H1 (cell line): ENCODE data around the gene NELL2. TPM values are rescaled to one million over a fixed set of nuclear protein-coding genes. Genes with fewer than 3 reads are reported as not detected.
A peak's percentile ranks its signal among the peaks of the same experiment; 100 is the strongest.

ENCODE experiments used
- CTCF ChIA-PET: fragments of 300-600 bp; sonication (Branson Sonifier 250); formaldehyde crosslinking; loops from one replicate; lab custom pipeline; 2021; ENCODE audit not compliant: partially characterized antibody; lab: Charles Lee
- POLR2A ChIA-PET: fragments of 300-600 bp; sonication (Branson Sonifier 250); formaldehyde crosslinking; loops from one replicate; lab custom pipeline; 2021; ENCODE audit warnings: inconsistent platforms; ENCODE audit not compliant: partially characterized antibody; lab: Charles Lee
- DNase-seq, 2 experiments: peaks; one replicate each; pipeline versions ENCODE4 v3.0.0 to v3.0.0-alpha.2; 2010 to 2022; ENCODE audit warnings: low spot score in 2 of 2, low read depth in 1 of 2, mixed read lengths in 1 of 2
- FAIRE-seq: peaks from 2 replicates; lab custom pipeline; 2011; peaks lifted over from hg19 to GRCh38; lab: Jason Lieb, UNC
- H2AFZ ChIP-seq: 2 replicates; pipeline ENCODE4 v1.8.1; 2012; ENCODE audit warnings: low read length, inconsistent platforms
- H2AK5ac ChIP-seq: 2 replicates; pipeline ENCODE4 v1.6.1; 2013; ENCODE audit warnings: low read depth, low read length
- H2BK120ac ChIP-seq: replicated peaks from 2 replicates; pipeline ENCODE3; 2013; ENCODE audit warnings: low read depth, low read length, inconsistent platforms
- H2BK12ac ChIP-seq: 2 replicates; pipeline ENCODE4 v1.6.1; 2013; ENCODE audit warnings: low read depth, low read length
- H2BK15ac ChIP-seq: 2 replicates; pipeline ENCODE4 v1.6.1; 2013; ENCODE audit warnings: low read length
- H2BK20ac ChIP-seq: 2 replicates; pipeline ENCODE4 v1.6.1; 2013; ENCODE audit warnings: low read length
- H2BK5ac ChIP-seq: 2 replicates; pipeline ENCODE4 v1.6.1; 2013; ENCODE audit warnings: low read depth, low read length
- H3K14ac ChIP-seq: 2 replicates; pipeline ENCODE4 v1.6.1; 2013; ENCODE audit warnings: inconsistent platforms; ENCODE audit not compliant: insufficient read length
- H3K18ac ChIP-seq: 2 replicates; pipeline ENCODE4 v1.6.1; 2013; ENCODE audit warnings: low read length; ENCODE audit errors: extremely low read depth
- H3K23ac ChIP-seq: 2 replicates; pipeline ENCODE4 v1.6.1; 2013; ENCODE audit warnings: inconsistent platforms; ENCODE audit not compliant: insufficient read length
- H3K23me2 ChIP-seq: 2 replicates; pipeline ENCODE4 v1.6.1; 2013; ENCODE audit warnings: low read depth, low read length
- H3K27ac ChIP-seq: 2 replicates; pipeline ENCODE4 v1.6.1; 2011; ENCODE audit warnings: low read depth, low read length, inconsistent platforms
- H3K27me3 ChIP-seq, 4 experiments: replicated peaks in 1 of 4; 1 replicate in 1 of 4; 2 replicates in 3 of 4; pipeline versions ENCODE4 v1.6.1 to v1.8.1; 2011 to 2013; ENCODE audit warnings: low read length in 3 of 4, mild to moderate bottlenecking in 3 of 4, inconsistent platforms in 2 of 4, mixed read lengths in 2 of 4, moderate library complexity in 1 of 4; ENCODE audit not compliant: control insufficient read depth in 3 of 4, insufficient read depth in 3 of 4; ENCODE audit errors: extremely low read depth in 1 of 4
- H3K36me3 ChIP-seq, 4 experiments: 2 replicates each; pipeline versions ENCODE4 v1.6.1 to v1.8.1; 2011 to 2013; ENCODE audit warnings: mild to moderate bottlenecking in 4 of 4, low read length in 3 of 4, moderate library complexity in 2 of 4, control low read depth in 1 of 4, inconsistent platforms in 1 of 4; ENCODE audit not compliant: insufficient read depth in 4 of 4, control insufficient read depth in 2 of 4
- H3K4ac ChIP-seq: replicated peaks from 2 replicates; pipeline ENCODE3; 2013; ENCODE audit warnings: low read length, low read depth, mixed read lengths, inconsistent platforms; ENCODE audit not compliant: insufficient read length
- H3K4me1 ChIP-seq, 4 experiments: replicated peaks in 1 of 4; 1 replicate in 1 of 4; 2 replicates in 3 of 4; pipeline versions ENCODE4 v1.6.1 to v1.8.1; 2011 to 2013; ENCODE audit warnings: low read length in 3 of 4, inconsistent platforms in 2 of 4, mixed read lengths in 1 of 4; ENCODE audit not compliant: insufficient read depth in 4 of 4, control insufficient read depth in 3 of 4
- H3K4me2 ChIP-seq, 2 experiments: 2 replicates each; pipeline versions ENCODE4 v1.6.1 to v1.8.1; 2011 to 2013; ENCODE audit warnings: low read depth in 2 of 2, low read length in 2 of 2, control low read depth in 1 of 2, inconsistent platforms in 1 of 2, mild to moderate bottlenecking in 1 of 2; ENCODE audit not compliant: insufficient read depth in 1 of 2
- H3K4me3 ChIP-seq, 4 experiments: fragments of 200-600, 300-600 bp in 1 of 4; sonication (generic), shearing (Covaris generic), sonication (Bioruptor Twin) in 1 of 4; 2 replicates each; pipeline versions ENCODE4 v1.5.1 to v1.8.1; 2011 to 2016; ENCODE audit warnings: low read length in 4 of 4, low read depth in 3 of 4, control low read depth in 2 of 4, inconsistent platforms in 2 of 4, mild to moderate bottlenecking in 2 of 4, mixed read lengths in 1 of 4, moderate library complexity in 1 of 4; ENCODE audit not compliant: insufficient read depth in 2 of 4; ENCODE audit errors: extremely low read depth in 1 of 4
- H3K56ac ChIP-seq: replicated peaks from 2 replicates; pipeline ENCODE3; 2013; ENCODE audit warnings: low read depth, mild to moderate bottlenecking, mixed read lengths, low read length, inconsistent platforms; ENCODE audit not compliant: insufficient read length
- H3K79me1 ChIP-seq: 2 replicates; pipeline ENCODE4 v1.6.1; 2013; ENCODE audit warnings: low read depth, low read length, control low read depth
- H3K79me2 ChIP-seq, 2 experiments: 2 replicates each; pipeline versions ENCODE4 v1.6.1 to v1.8.1; 2012 to 2013; ENCODE audit warnings: low read length in 2 of 2, mild to moderate bottlenecking in 2 of 2, inconsistent platforms in 1 of 2; ENCODE audit not compliant: insufficient read depth in 2 of 2, control insufficient read depth in 1 of 2
- H3K9ac ChIP-seq, 4 experiments: replicated peaks in 1 of 4; 1 replicate in 1 of 4; 2 replicates in 3 of 4; pipeline versions ENCODE4 v1.6.1 to v1.8.1; 2011 to 2013; ENCODE audit warnings: low read depth in 3 of 4, low read length in 3 of 4, control low read depth in 2 of 4, mild to moderate bottlenecking in 2 of 4, moderate library complexity in 2 of 4, inconsistent platforms in 1 of 4; ENCODE audit errors: extremely low read depth in 1 of 4
- H3K9me3 ChIP-seq, 2 experiments: 2 replicates each; pipeline versions ENCODE4 v1.6.1 to v1.8.1; 2012 to 2013; ENCODE audit warnings: mild to moderate bottlenecking in 2 of 2, moderate library complexity in 2 of 2, control low read depth in 1 of 2, inconsistent platforms in 1 of 2, low read depth in 1 of 2, low read length in 1 of 2, mixed read lengths in 1 of 2; ENCODE audit not compliant: insufficient read depth in 2 of 2
- H4K20me1 ChIP-seq, 2 experiments: replicated peaks in 1 of 2; 2 replicates each; pipeline versions ENCODE3 to v1.8.1; 2011 to 2013; ENCODE audit warnings: inconsistent platforms in 2 of 2, low read length in 2 of 2, mild to moderate bottlenecking in 1 of 2; ENCODE audit not compliant: insufficient read depth in 2 of 2, control insufficient read depth in 1 of 2
- H4K5ac ChIP-seq: 2 replicates; pipeline ENCODE4 v1.6.1; 2013; ENCODE audit warnings: low read length, low read depth, mixed read lengths, inconsistent platforms; ENCODE audit not compliant: insufficient read length
- H4K8ac ChIP-seq: 2 replicates; pipeline ENCODE4 v1.8.0; 2013; ENCODE audit warnings: mild to moderate bottlenecking, moderate library complexity, low read length, inconsistent platforms; ENCODE audit not compliant: insufficient read depth; ENCODE audit errors: extremely low read depth
- H4K91ac ChIP-seq: replicated peaks from 2 replicates; pipeline ENCODE3; 2013; ENCODE audit warnings: low read length, mixed read lengths, inconsistent platforms; ENCODE audit not compliant: insufficient read length
- GABPA ChIP-seq: IDR thresholded peaks from 2 replicates; pipeline ENCODE4 v1.6.1; 2011; ENCODE audit warnings: mild to moderate bottlenecking, low read length, moderate library complexity, borderline replicate concordance; ENCODE audit not compliant: insufficient read depth
- HDAC6 ChIP-seq: IDR thresholded peaks from one replicate; pipeline ENCODE4 v1.7.1; 2012; ENCODE audit warnings: low read depth, mild to moderate bottlenecking, inconsistent platforms, low read length, moderate library complexity
- SRF ChIP-seq: IDR thresholded peaks from 2 replicates; pipeline ENCODE4 v1.6.1; 2011; ENCODE audit warnings: mild to moderate bottlenecking, low read depth, low read length, moderate library complexity
- SUZ12 ChIP-seq: fragments of 200-600 bp; sonication (generic); IDR thresholded peaks from 2 replicates; pipeline ENCODE4 v1.6.1; 2012; ENCODE audit warnings: mild to moderate bottlenecking, inconsistent platforms, low read length, moderate library complexity, mixed read lengths
- TAF7 ChIP-seq: optimal IDR thresholded peaks from 2 replicates; pipeline ENCODE3; 2011; ENCODE audit warnings: low read depth, mild to moderate bottlenecking, inconsistent platforms, low read length, moderate library complexity, borderline replicate concordance
- TCF12 ChIP-seq: IDR thresholded peaks from 2 replicates; pipeline ENCODE4 v1.6.1; 2011; ENCODE audit warnings: low read depth, mild to moderate bottlenecking, low read length
- WGBS, 2 experiments: shearing (Covaris generic) in 1 of 2; methylation state at CpG; one replicate each; pipeline versions ENCODE4 v1.1.6 to v1.1.7; 2013 to 2015; ENCODE audit warnings: low lambda C conversion rate in 2 of 2, mixed read lengths in 2 of 2, inconsistent platforms in 1 of 2, low coverage in 1 of 2, missing lambda C conversion rate in 1 of 2; ENCODE audit not compliant: insufficient replicate concordance in 2 of 2, insufficient coverage in 1 of 2, insufficient read length in 1 of 2; ENCODE audit errors: extremely low coverage in 1 of 2, missing lambda C conversion rate in 1 of 2; 5-methylcytosine and 5-hydroxymethylcytosine counted together
- polyA plus RNA-seq, 7 experiments: library from polyadenylated mRNA; depleted of rRNA in 3 of 7; stranded (reverse) in 5 of 7; unstranded in 2 of 7; fragments of >200 nt in 5 of 7; fragments of 200-250 nt in 2 of 7; gene quantifications; 1 replicate in 5 of 7; 2 replicates in 1 of 7; 4 replicates in 1 of 7; pipeline versions ENCODE4 v1.2.1 to v1.2.3, GENCODE V29; 2011 to 2013; ENCODE audit warnings: missing spikeins in 2 of 7, mixed read lengths in 2 of 7
- total RNA-seq: library from RNA; stranded (reverse); fragmentation: NEBNext Ultra II Directional; extraction: Animal tissue kit (Norgen Biotek cat#: 25700); gene quantifications from 2 replicates; pipeline ENCODE4 v1.2.1, GENCODE V29; 2021

NELL2 gene
- total and polyA plus RNA-seq, 2 of the 8 experiments (the other 6 are each of a cell fraction or from before 2014, with no cell fraction given) = 54.2 to 56.8 TPM

DNA sequence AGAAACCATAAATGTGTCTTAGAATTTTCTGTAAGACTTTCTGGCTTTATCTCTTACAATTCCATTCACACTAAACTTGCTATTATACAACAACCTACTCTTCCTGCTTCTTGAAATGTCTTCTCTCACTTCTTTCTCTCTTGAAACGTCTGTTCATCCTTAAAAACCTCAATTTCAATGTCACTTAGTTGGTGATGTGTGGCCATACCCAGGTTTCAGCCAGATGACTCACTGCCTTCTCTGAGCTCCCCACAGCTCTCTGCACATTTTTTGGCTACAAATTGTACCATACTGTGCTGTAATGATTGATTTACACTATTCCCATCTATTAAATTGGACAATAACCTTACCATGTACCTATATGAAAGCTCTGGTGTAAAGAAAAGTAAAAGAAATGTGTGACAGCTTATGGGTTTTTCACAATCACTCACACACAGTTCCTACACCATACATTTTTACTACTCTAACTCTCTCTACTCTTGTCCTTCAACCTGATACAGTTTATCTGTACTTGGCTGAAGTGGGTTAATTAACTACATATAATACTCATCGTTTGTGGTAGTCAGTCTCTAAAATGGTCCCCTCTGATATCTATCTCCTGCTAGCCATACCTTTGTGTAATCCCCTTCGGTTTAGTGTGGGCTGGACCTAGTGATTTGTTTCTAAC lies 222.1 kb downstream of the NELL2 start:
- no peak overlapping the region for H2BK20ac ChIP-seq
- H3K27ac ChIP-seq = no peak overlapping the region
- no peak overlapping the region for H4K8ac ChIP-seq
- no peak overlapping the region for H3K9ac ChIP-seq
- H3K27me3 ChIP-seq = no peaks in the 10 kb centered on the region
- DNase-seq (no peak), FAIRE-seq (no peak)
- no peak for TF ChIP-seq HDAC6
- TF ChIP-seq TAF7 = no peak
- no peak for TF ChIP-seq SUZ12
- no peak for TF ChIP-seq SRF
- TF ChIP-seq TCF12 = no peak
- no peak for TF ChIP-seq GABPA
- no peak overlapping the region for H4K91ac ChIP-seq
- no peak overlapping the region for H2BK120ac ChIP-seq
- CTCF ChIA-PET = interaction anchor here (0.6 to 1.3 kb wide), 3 partner anchors 127 to 269 kb away, joined by 3 read pairs; no protein-coding TSS in a partner anchor
- 83% methylated on average over 3 of the region's 3 CpGs; no CpG with 5 or more reads in 1 of the 2 experiments for WGBS, 2 experiments
- no peak overlapping the region for H2AK5ac ChIP-seq
- no peak overlapping the region for H2BK15ac ChIP-seq
- H3K79me1 ChIP-seq = no peaks in the 10 kb centered on the region
- H3K79me2 ChIP-seq = no peaks in the 10 kb centered on the region
- H2AFZ ChIP-seq = no peak overlapping the region
- H3K23ac ChIP-seq = no peak overlapping the region
- no peak overlapping the region for H3K56ac ChIP-seq
- POLR2A ChIA-PET = interaction anchor here (0.6 kb wide), 1 partner anchor 26 kb away, joined by 3 read pairs; no protein-coding TSS in a partner anchor
- no peaks in the 10 kb centered on the region for H3K36me3 ChIP-seq
- H3K14ac ChIP-seq = no peak overlapping the region
- H4K5ac ChIP-seq = no peak overlapping the region
- H3K23me2 ChIP-seq = no peaks in the 10 kb centered on the region
- H4K20me1 ChIP-seq = peaks cover 0 to 3% of the 10 kb centered on the region in 2 experiments
- peaks cover 3 to 14% (median 8%) of the 10 kb centered on the region in 4 experiments for H3K4me1 ChIP-seq
- H3K4me3 ChIP-seq = no peak overlapping the region
- H3K4ac ChIP-seq = no peak overlapping the region
- no peak overlapping the region for H2BK12ac ChIP-seq
- H3K18ac ChIP-seq = no peak overlapping the region
- no peaks in the 10 kb centered on the region for H3K9me3 ChIP-seq
- H3K4me2 ChIP-seq = peak overlapping the region in 1 of 2 experiments; percentile 46; a peak in 1 of 4 replicates
- no peak overlapping the region for H2BK5ac ChIP-seq
